ENCODE data around the gene SPINK2.

DNA sequence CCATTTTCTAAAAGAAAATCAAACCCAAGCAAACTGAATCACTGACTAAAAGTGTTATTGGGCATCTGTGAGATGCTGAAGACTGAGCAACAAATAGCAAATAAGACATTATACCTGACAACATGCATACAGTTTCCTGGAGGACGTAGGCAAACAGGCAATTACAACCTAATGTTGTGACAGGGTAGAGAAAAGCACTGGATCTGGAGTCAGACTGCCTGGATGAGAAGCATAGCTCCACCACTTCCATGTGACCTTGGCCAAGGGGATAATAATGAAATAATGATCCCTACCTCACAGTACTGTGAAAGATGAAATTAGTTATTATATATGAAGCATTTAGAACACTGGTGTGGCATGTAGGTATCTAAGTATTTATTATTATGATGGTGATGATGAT, 2.7 kb downstream of the SPINK2 start:
- TF ChIP-seq, protein P1, sequence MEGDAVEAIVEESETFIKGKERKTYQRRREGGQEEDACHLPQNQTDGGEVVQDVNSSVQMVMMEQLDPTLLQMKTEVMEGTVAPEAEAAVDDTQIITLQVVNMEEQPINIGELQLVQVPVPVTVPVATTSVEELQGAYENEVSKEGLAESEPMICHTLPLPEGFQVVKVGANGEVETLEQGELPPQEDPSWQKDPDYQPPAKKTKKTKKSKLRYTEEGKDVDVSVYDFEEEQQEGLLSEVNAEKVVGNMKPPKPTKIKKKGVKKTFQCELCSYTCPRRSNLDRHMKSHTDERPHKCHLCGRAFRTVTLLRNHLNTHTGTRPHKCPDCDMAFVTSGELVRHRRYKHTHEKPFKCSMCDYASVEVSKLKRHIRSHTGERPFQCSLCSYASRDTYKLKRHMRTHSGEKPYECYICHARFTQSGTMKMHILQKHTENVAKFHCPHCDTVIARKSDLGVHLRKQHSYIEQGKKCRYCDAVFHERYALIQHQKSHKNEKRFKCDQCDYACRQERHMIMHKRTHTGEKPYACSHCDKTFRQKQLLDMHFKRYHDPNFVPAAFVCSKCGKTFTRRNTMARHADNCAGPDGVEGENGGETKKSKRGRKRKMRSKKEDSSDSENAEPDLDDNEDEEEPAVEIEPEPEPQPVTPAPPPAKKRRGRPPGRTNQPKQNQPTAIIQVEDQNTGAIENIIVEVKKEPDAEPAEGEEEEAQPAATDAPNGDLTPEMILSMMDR (IDR thresholded peaks at IDR 0.05; ENCODE audit: low read depth, low read length) = no peak
- TF ChIP-seq POLR2A (IDR thresholded peaks at IDR 0.05; ENCODE audit: extremely low read depth, insufficient read length) = no peak
- TF ChIP-seq, protein P2, sequence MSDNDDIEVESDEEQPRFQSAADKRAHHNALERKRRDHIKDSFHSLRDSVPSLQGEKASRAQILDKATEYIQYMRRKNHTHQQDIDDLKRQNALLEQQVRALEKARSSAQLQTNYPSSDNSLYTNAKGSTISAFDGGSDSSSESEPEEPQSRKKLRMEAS (IDR thresholded peaks at IDR 0.05; ENCODE audit: low read depth, low read length) = no peak
